ENCODE data around the gene SLC16A6. TPM values are rescaled to one million over a fixed set of nuclear protein-coding genes. Genes with fewer than 3 reads are reported as not detected.

SLC16A6 gene, protein sequence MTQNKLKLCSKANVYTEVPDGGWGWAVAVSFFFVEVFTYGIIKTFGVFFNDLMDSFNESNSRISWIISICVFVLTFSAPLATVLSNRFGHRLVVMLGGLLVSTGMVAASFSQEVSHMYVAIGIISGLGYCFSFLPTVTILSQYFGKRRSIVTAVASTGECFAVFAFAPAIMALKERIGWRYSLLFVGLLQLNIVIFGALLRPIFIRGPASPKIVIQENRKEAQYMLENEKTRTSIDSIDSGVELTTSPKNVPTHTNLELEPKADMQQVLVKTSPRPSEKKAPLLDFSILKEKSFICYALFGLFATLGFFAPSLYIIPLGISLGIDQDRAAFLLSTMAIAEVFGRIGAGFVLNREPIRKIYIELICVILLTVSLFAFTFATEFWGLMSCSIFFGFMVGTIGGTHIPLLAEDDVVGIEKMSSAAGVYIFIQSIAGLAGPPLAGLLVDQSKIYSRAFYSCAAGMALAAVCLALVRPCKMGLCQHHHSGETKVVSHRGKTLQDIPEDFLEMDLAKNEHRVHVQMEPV
- total RNA-seq (2021) (0.14 to 0.22 TPM (median 0.16 TPM) in 3 replicates), Bru-seq, nascent RNA (percentile 24 among the genes with signal in this experiment)
- long read RNA-seq, experiment 1 = 0 reads
- long read RNA-seq, experiment 2 = 0 reads
- long read RNA-seq, experiment 3 = 0 reads

DNA sequence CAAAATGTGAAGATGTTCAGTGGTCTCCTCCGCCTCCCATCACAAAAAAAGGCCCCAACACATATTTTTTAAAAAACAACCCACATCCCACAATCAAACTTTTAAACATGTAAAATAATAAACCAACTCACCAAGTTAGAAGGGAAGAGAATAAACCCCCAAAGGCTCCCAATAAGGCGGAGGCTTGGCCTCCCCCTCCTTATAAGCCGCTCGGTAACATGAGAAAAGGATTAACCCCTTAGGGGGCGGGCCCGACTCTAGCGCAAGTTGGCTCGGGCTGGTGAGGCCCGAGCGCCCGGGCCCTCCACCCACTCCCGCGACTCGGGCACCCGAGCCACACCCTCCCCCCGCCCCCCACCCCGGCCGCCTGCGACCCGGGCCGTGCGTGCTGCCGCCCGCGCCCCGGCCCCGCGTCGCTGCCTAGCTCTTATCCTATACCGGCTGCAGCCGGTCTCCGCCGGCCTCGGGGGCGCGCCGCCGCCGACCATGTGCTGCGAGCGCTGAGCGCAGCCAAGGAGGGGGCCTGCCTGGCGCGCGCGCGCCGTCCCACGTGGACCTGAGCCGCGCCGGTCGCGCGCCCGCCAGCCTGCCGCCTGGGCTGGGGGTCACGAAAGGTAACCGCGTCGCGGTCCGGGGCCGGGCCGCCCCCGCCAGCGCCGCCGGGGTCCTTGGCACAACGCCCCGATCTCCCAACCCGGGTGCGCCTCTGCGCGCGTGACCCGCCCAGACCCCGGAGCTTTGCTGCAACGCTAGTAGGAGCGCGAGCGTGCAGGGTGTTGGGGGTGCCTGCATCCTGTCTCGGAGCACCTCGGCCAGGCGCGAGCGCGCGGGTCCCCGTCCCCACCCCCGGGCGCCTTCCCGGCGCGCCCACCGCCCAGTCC lies at the start of gene SLC16A6, which contains the start of gene ARSG:
Gene SLC16A6 (minus strand): TSS at position 173 of the 881 bp plus-strand sequence. CDS start 12,807 bp downstream, outside the sequence.
Gene ARSG (plus strand): TSS at position 541 of the 881 bp plus-strand sequence. CDS start 15,999 bp downstream, outside the sequence.
- Mint-ChIP-seq H3K4me3 (peak within 1 kb of the TSS; percentile 77), H3K4me1 (peaks cover 56% of the 10 kb centered on the region), H3K36me3 (no peaks in the 10 kb centered on the region), H3K9me3 (no peaks in the 10 kb centered on the region), H3K27ac (no peak within 1 kb of the TSS), H3K27me3 (ENCODE audit: low read depth) (peaks cover 50% of the 10 kb centered on the region)
- CTCF ChIA-PET = interaction anchor here (1.2 kb wide), 1 partner anchor 83 kb away, joined by 3 read pairs; no protein-coding TSS in a partner anchor
- ATAC-seq (peak; percentile 29), DNase-seq (ENCODE audit: low spot score) (peak; percentile 79)
- POLR2A ChIA-PET = interaction anchor here (0.8 to 1.4 kb wide), 3 partner anchors 11 to 128 kb away, joined by 3 to 9 read pairs (median 4); no protein-coding TSS in a partner anchor
- TF ChIP-seq CBFB (CRISPR knock-in tag; IDR thresholded peaks at IDR 0.05; ENCODE audit: low read depth) = 0 out of 2 replicates have a peak, but pooled peaks have one; percentile 59
- no peak for TF ChIP-seq CDX4 (CRISPR knock-in tag; IDR thresholded peaks at IDR 0.05; ENCODE audit: borderline replicate concordance)
- TF ChIP-seq GRHL2 (CRISPR knock-in tag; IDR thresholded peaks at IDR 0.05; ENCODE audit: insufficient replicate concordance, severe bottlenecking) = no peak
- no peak for TF ChIP-seq NR2C2 (CRISPR knock-in tag; IDR thresholded peaks at IDR 0.05)
- TF ChIP-seq, protein P1, sequence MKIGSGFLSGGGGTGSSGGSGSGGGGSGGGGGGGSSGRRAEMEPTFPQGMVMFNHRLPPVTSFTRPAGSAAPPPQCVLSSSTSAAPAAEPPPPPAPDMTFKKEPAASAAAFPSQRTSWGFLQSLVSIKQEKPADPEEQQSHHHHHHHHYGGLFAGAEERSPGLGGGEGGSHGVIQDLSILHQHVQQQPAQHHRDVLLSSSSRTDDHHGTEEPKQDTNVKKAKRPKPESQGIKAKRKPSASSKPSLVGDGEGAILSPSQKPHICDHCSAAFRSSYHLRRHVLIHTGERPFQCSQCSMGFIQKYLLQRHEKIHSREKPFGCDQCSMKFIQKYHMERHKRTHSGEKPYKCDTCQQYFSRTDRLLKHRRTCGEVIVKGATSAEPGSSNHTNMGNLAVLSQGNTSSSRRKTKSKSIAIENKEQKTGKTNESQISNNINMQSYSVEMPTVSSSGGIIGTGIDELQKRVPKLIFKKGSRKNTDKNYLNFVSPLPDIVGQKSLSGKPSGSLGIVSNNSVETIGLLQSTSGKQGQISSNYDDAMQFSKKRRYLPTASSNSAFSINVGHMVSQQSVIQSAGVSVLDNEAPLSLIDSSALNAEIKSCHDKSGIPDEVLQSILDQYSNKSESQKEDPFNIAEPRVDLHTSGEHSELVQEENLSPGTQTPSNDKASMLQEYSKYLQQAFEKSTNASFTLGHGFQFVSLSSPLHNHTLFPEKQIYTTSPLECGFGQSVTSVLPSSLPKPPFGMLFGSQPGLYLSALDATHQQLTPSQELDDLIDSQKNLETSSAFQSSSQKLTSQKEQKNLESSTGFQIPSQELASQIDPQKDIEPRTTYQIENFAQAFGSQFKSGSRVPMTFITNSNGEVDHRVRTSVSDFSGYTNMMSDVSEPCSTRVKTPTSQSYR (CRISPR knock-in tag; IDR thresholded peaks at IDR 0.05) = no peak
- no peak for TF ChIP-seq ZNF121 (CRISPR knock-in tag; IDR thresholded peaks at IDR 0.05)
- no peak for TF ChIP-seq E2F4 (CRISPR knock-in tag; IDR thresholded peaks at IDR 0.05; ENCODE audit: borderline replicate concordance, low read depth)
- TF ChIP-seq, protein P2, sequence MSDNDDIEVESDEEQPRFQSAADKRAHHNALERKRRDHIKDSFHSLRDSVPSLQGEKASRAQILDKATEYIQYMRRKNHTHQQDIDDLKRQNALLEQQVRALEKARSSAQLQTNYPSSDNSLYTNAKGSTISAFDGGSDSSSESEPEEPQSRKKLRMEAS (CRISPR knock-in tag; IDR thresholded peaks at IDR 0.05) = peak; percentile 72; the same call in 1 of the 2 replicates
- no peak for TF ChIP-seq ESRRA (CRISPR knock-in tag; IDR thresholded peaks at IDR 0.05; ENCODE audit: borderline replicate concordance)
- TF ChIP-seq ZBTB43 (CRISPR knock-in tag; IDR thresholded peaks at IDR 0.05) = no peak
- TF ChIP-seq NFE2L1 (CRISPR knock-in tag; IDR thresholded peaks at IDR 0.05) = no peak
- TF ChIP-seq, protein P3, sequence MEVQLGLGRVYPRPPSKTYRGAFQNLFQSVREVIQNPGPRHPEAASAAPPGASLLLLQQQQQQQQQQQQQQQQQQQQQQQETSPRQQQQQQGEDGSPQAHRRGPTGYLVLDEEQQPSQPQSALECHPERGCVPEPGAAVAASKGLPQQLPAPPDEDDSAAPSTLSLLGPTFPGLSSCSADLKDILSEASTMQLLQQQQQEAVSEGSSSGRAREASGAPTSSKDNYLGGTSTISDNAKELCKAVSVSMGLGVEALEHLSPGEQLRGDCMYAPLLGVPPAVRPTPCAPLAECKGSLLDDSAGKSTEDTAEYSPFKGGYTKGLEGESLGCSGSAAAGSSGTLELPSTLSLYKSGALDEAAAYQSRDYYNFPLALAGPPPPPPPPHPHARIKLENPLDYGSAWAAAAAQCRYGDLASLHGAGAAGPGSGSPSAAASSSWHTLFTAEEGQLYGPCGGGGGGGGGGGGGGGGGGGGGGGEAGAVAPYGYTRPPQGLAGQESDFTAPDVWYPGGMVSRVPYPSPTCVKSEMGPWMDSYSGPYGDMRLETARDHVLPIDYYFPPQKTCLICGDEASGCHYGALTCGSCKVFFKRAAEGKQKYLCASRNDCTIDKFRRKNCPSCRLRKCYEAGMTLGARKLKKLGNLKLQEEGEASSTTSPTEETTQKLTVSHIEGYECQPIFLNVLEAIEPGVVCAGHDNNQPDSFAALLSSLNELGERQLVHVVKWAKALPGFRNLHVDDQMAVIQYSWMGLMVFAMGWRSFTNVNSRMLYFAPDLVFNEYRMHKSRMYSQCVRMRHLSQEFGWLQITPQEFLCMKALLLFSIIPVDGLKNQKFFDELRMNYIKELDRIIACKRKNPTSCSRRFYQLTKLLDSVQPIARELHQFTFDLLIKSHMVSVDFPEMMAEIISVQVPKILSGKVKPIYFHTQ (CRISPR knock-in tag; IDR thresholded peaks at IDR 0.05) = no peak
- no peak for TF ChIP-seq IRF2 (CRISPR knock-in tag; IDR thresholded peaks at IDR 0.05; ENCODE audit: borderline replicate concordance, low read depth)
- TF ChIP-seq ATF3 (CRISPR knock-in tag; conservative IDR thresholded peaks at IDR 0.05) = no peak
- TF ChIP-seq MLX (CRISPR knock-in tag; IDR thresholded peaks at IDR 0.05) = no peak
- TF ChIP-seq NR1H2 (CRISPR knock-in tag; IDR thresholded peaks at IDR 0.05) = no peak
- TF ChIP-seq TCF7 (CRISPR knock-in tag; IDR thresholded peaks at IDR 0.05; ENCODE audit: low read depth) = no peak
- TF ChIP-seq, protein P4, sequence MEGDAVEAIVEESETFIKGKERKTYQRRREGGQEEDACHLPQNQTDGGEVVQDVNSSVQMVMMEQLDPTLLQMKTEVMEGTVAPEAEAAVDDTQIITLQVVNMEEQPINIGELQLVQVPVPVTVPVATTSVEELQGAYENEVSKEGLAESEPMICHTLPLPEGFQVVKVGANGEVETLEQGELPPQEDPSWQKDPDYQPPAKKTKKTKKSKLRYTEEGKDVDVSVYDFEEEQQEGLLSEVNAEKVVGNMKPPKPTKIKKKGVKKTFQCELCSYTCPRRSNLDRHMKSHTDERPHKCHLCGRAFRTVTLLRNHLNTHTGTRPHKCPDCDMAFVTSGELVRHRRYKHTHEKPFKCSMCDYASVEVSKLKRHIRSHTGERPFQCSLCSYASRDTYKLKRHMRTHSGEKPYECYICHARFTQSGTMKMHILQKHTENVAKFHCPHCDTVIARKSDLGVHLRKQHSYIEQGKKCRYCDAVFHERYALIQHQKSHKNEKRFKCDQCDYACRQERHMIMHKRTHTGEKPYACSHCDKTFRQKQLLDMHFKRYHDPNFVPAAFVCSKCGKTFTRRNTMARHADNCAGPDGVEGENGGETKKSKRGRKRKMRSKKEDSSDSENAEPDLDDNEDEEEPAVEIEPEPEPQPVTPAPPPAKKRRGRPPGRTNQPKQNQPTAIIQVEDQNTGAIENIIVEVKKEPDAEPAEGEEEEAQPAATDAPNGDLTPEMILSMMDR (IDR thresholded peaks at IDR 0.05) = no peak
- no peak for TF ChIP-seq ZNF138 (CRISPR knock-in tag; conservative IDR thresholded peaks at IDR 0.05)
